ENCODE results near the gene MAPK1IP1L. TPM values are rescaled to one million over a fixed set of nuclear protein-coding genes. Genes with fewer than 3 reads are reported as not detected.

MAPK1IP1L gene
- total and polyA plus RNA-seq, 2 of the 13 experiments (the other 11 are each of a cell fraction or from before 2014, with no cell fraction given), result 27.8 to 68.4 TPM

GRCh38 chr14:55047301-55048053, 4.0 kb upstream of the MAPK1IP1L start:
- in situ Hi-C loops (cut with HindIII; ENCODE audit: extremely low pct_ligation_motif_present, low pct_unique_long_range_greater_than_20kb), result no loop called here
- intact Hi-C loops (cut with micrococcal nuclease; ENCODE audit: unreplicated experiment), result no loop called here
- no peaks in the 10 kb centered on the region; a peak in 1 of 5 replicates for H3K27me3 ChIP-seq (ENCODE audit: control insufficient read depth in 1 of 2, insufficient read depth in 2 of 2, low read length in 2 of 2)
- H4K20me1 ChIP-seq (ENCODE audit: insufficient read depth, low read length), result peaks cover 3% of the 10 kb centered on the region; the same call in 1 of the 2 replicates
- no peak overlapping the region for H3K27ac ChIP-seq (ENCODE audit: extremely low read length, insufficient read depth, low read length)
- H3K4me1 ChIP-seq (ENCODE audit: insufficient read depth, low read length), result peaks cover 6% of the 10 kb centered on the region; the same call in 1 of the 2 replicates
- H3K79me2 ChIP-seq (ENCODE audit: insufficient read depth, low read length), result peaks cover 5% of the 10 kb centered on the region
- H3K4me3 ChIP-seq (replicated peaks in 1 of 3; ENCODE audit: insufficient read depth in 1 of 3, low read depth in 2 of 3, low read length in 3 of 3), result no peak overlapping the region
- 93% methylated on average over 5 of the region's 5 CpGs for WGBS (ENCODE audit: low lambda C conversion rate)
- POLR2A ChIA-PET, result no interaction called here
- TF ChIP-seq, protein P1, sequence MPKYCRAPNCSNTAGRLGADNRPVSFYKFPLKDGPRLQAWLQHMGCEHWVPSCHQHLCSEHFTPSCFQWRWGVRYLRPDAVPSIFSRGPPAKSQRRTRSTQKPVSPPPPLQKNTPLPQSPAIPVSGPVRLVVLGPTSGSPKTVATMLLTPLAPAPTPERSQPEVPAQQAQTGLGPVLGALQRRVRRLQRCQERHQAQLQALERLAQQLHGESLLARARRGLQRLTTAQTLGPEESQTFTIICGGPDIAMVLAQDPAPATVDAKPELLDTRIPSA (CRISPR knock-in tag; IDR thresholded peaks at IDR 0.05; ENCODE audit: borderline replicate concordance), result no peak
- TF ChIP-seq JUND (CRISPR knock-in tag; IDR thresholded peaks at IDR 0.05) (no peak), KMT2B (CRISPR knock-in tag; IDR thresholded peaks at IDR 0.05) (no peak), ZNF766 (CRISPR knock-in tag; IDR thresholded peaks at IDR 0.05; ENCODE audit: borderline replicate concordance) (no peak), HNRNPLL (IDR thresholded peaks at IDR 0.05; ENCODE audit: low read depth, low read length, poor library complexity, severe bottlenecking) (no peak)
- TF ChIP-seq, protein P2, sequence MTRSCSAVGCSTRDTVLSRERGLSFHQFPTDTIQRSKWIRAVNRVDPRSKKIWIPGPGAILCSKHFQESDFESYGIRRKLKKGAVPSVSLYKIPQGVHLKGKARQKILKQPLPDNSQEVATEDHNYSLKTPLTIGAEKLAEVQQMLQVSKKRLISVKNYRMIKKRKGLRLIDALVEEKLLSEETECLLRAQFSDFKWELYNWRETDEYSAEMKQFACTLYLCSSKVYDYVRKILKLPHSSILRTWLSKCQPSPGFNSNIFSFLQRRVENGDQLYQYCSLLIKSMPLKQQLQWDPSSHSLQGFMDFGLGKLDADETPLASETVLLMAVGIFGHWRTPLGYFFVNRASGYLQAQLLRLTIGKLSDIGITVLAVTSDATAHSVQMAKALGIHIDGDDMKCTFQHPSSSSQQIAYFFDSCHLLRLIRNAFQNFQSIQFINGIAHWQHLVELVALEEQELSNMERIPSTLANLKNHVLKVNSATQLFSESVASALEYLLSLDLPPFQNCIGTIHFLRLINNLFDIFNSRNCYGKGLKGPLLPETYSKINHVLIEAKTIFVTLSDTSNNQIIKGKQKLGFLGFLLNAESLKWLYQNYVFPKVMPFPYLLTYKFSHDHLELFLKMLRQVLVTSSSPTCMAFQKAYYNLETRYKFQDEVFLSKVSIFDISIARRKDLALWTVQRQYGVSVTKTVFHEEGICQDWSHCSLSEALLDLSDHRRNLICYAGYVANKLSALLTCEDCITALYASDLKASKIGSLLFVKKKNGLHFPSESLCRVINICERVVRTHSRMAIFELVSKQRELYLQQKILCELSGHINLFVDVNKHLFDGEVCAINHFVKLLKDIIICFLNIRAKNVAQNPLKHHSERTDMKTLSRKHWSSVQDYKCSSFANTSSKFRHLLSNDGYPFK (CRISPR knock-in tag; IDR thresholded peaks at IDR 0.05; ENCODE audit: borderline replicate concordance), result no peak
- no peak overlapping the region for H3K4me2 ChIP-seq (ENCODE audit: low read depth, low read length)
- no TSS peak for BruUV-seq (replicated peaks)
- H2AFZ ChIP-seq (ENCODE audit: low read length), result no peak overlapping the region
- FAIRE-seq (no peak), ATAC-seq (no peak), DNase-seq (ENCODE audit: low spot score) (no peak)
- no peak overlapping the region for H3K9ac ChIP-seq (ENCODE audit: insufficient read depth, low read depth, low read length)
- CTCF ChIA-PET (ENCODE audit: low intra/inter-chr PET ratio, low total read pairs), result no interaction called here
- peaks cover 0 to 13% of the 10 kb centered on the region in 2 experiments; a peak in 3 of 5 replicates for H3K36me3 ChIP-seq (replicated peaks in 1 of 2; ENCODE audit: control insufficient read depth in 1 of 2, insufficient read depth in 2 of 2, low read length in 2 of 2)
- H3K9me3 ChIP-seq (ENCODE audit: low read length), result no peaks in the 10 kb centered on the region

Measured in HepG2 (cell line).